Muscle of leg (tissue), 11 donors: ENCODE results near the gene LPP. TPM values are rescaled to one million over a fixed set of nuclear protein-coding genes. Genes with fewer than 3 reads are reported as not detected.

ENCODE experiments used
- DNase-seq: peaks from one replicate; pipeline ENCODE4 v3.0.0; 2013
- H3K27ac ChIP-seq: one replicate; pipeline ENCODE4 v1.5.1; 2013; ENCODE audit warnings: mild to moderate bottlenecking, low read length, control low read depth
- H3K27me3 ChIP-seq: one replicate; pipeline ENCODE4 v1.6.1; 2013; ENCODE audit warnings: low read length; ENCODE audit not compliant: control insufficient read depth, insufficient read depth
- H3K36me3 ChIP-seq: one replicate; pipeline ENCODE4 v1.6.1; 2013; ENCODE audit warnings: low read length; ENCODE audit not compliant: control insufficient read depth, insufficient read depth
- H3K4me1 ChIP-seq: one replicate; pipeline ENCODE4 v1.6.1; 2013; ENCODE audit warnings: low read length; ENCODE audit not compliant: control insufficient read depth, insufficient read depth
- H3K4me3 ChIP-seq: one replicate; pipeline ENCODE4 v1.5.1; 2013; ENCODE audit warnings: low read length, control low read depth
- H3K9me3 ChIP-seq: replicated peaks from 2 replicates; pipeline ENCODE4 v1.6.1; 2013; ENCODE audit warnings: low read depth, low read length; ENCODE audit not compliant: control insufficient read depth
- WGBS: methylation state at CpG from one replicate; pipeline ENCODE4 v1.1.5; 2013; ENCODE audit warnings: missing lambda C conversion rate; ENCODE audit not compliant: insufficient coverage; 5-methylcytosine and 5-hydroxymethylcytosine counted together
- polyA plus RNA-seq, 8 donors: library from polyadenylated mRNA; unstranded; fragments of 120-200 nt; gene quantifications; one replicate each; pipeline versions ENCODE4 v1.2.1 to v1.2.3, GENCODE V29; 2013; ENCODE audit warnings: inconsistent platforms in 1 of 8, low replicate concordance in 1 of 8; ENCODE audit not compliant: insufficient read length in 8 of 8, insufficient read depth in 1 of 8
- total RNA-seq: library from RNA; stranded (reverse); fragments of 120-200 nt; gene quantifications from one replicate; pipeline ENCODE4 v1.2.4, GENCODE V29; 2013

LPP gene
- total and polyA plus RNA-seq, 9 donors = 8.9 to 24.3 (median 13.5) TPM

GRCh38 chr3:188524052-188524451 is 370.1 kb downstream of the LPP start:
- no peak overlapping the region for H3K27ac ChIP-seq
- WGBS = 0% methylated on average over 1 of the region's 3 CpGs

GRCh38 chr3:188526057-188526456 is 372.1 kb downstream of the LPP start:
- H3K36me3 ChIP-seq = peaks cover 9% of the 10 kb centered on the region
- H3K27ac ChIP-seq = no peak overlapping the region
- no peaks in the 10 kb centered on the region for H3K9me3 ChIP-seq
- no peaks in the 10 kb centered on the region for H3K27me3 ChIP-seq
- no peak for DNase-seq
- no peaks in the 10 kb centered on the region for H3K4me1 ChIP-seq
- no peak overlapping the region for H3K4me3 ChIP-seq
- WGBS = 91% methylated on average over 2 of the region's 5 CpGs

More at GRCh38 chr3:188524052-188524451, 370.1 kb downstream of the LPP start:
- Histone ChIP-seq H3K27me3 (no peaks in the 10 kb centered on the region), H3K4me1 (no peaks in the 10 kb centered on the region), H3K4me3 (no peak overlapping the region), H3K9me3 (no peaks in the 10 kb centered on the region), H3K36me3 (peaks cover 9% of the 10 kb centered on the region)
- no peak for DNase-seq

GRCh38 chr3:188527389-188527788 is 373.4 kb downstream of the LPP start:
- no CpG with 5 or more reads among the region's 2 CpGs for WGBS
- peaks cover 9% of the 10 kb centered on the region for H3K36me3 ChIP-seq

GRCh38 chr3:188528396-188528795 is 374.4 kb downstream of the LPP start:
- no peaks in the 10 kb centered on the region for H3K4me1 ChIP-seq
- no peak for DNase-seq
- peaks cover 9% of the 10 kb centered on the region for H3K36me3 ChIP-seq
- no peaks in the 10 kb centered on the region for H3K27me3 ChIP-seq
- 67% methylated on average over 1 of the region's 3 CpGs for WGBS
- H3K27ac ChIP-seq = no peak overlapping the region
- no peak overlapping the region for H3K4me3 ChIP-seq
- H3K9me3 ChIP-seq = no peaks in the 10 kb centered on the region

More at GRCh38 chr3:188527389-188527788, 373.4 kb downstream of the LPP start:
- Histone ChIP-seq H3K4me1 (no peaks in the 10 kb centered on the region), H3K27ac (no peak overlapping the region), H3K27me3 (no peaks in the 10 kb centered on the region), H3K4me3 (no peak overlapping the region), H3K9me3 (no peaks in the 10 kb centered on the region)
- DNase-seq = no peak

- H3K4me1 ChIP-seq = no peaks in the 10 kb centered on the region
- WGBS = no CpG with 5 or more reads among the region's 3 CpGs
These were observed 375.3 kb downstream of the LPP start for GRCh38 chr3:188529228-188529627.

GRCh38 chr3:188530226-188530625 is 376.3 kb downstream of the LPP start:
- Histone ChIP-seq H3K27me3 (no peaks in the 10 kb centered on the region), H3K9me3 (no peaks in the 10 kb centered on the region), H3K4me1 (no peaks in the 10 kb centered on the region), H3K4me3 (no peak overlapping the region), H3K36me3 (peaks cover 6% of the 10 kb centered on the region), H3K27ac (no peak overlapping the region)
- DNase-seq = peak; percentile 58
- WGBS = no CpG with 5 or more reads among the region's 2 CpGs

More at GRCh38 chr3:188529228-188529627, 375.3 kb downstream of the LPP start:
- Histone ChIP-seq H3K27me3 (no peaks in the 10 kb centered on the region), H3K36me3 (peaks cover 6% of the 10 kb centered on the region), H3K27ac (no peak overlapping the region), H3K9me3 (no peaks in the 10 kb centered on the region), H3K4me3 (no peak overlapping the region)
- DNase-seq = no peak

GRCh38 chr3:188531210-188531609 is 377.3 kb downstream of the LPP start:
- Histone ChIP-seq H3K27me3 (no peaks in the 10 kb centered on the region), H3K9me3 (no peaks in the 10 kb centered on the region), H3K36me3 (peaks cover 2% of the 10 kb centered on the region), H3K4me1 (no peaks in the 10 kb centered on the region), H3K4me3 (no peak overlapping the region), H3K27ac (no peak overlapping the region)
- DNase-seq = no peak

GRCh38 chr3:188533172-188533571 is 379.2 kb downstream of the LPP start:
- no peak for DNase-seq
- Histone ChIP-seq H3K4me3 (no peak overlapping the region), H3K27ac (no peak overlapping the region), H3K4me1 (no peaks in the 10 kb centered on the region), H3K36me3 (no peaks in the 10 kb centered on the region), H3K9me3 (no peaks in the 10 kb centered on the region), H3K27me3 (no peaks in the 10 kb centered on the region)
- no CpG with 5 or more reads among the region's 1 CpG for whole genome bisulfite sequencing

GRCh38 chr3:188533612-188534357 is 379.8 kb downstream of the LPP start:
- no peak overlapping the region for H3K27ac ChIP-seq
- H3K4me1 ChIP-seq = no peaks in the 10 kb centered on the region
- no peak overlapping the region for H3K4me3 ChIP-seq
- H3K36me3 ChIP-seq = no peaks in the 10 kb centered on the region
- no peaks in the 10 kb centered on the region for H3K9me3 ChIP-seq
- no peaks in the 10 kb centered on the region for H3K27me3 ChIP-seq
- WGBS = no CpG with 5 or more reads among the region's 4 CpGs
- DNase-seq = no peak

GRCh38 chr3:188534633-188535032 is 380.7 kb downstream of the LPP start:
- DNase-seq = no peak
- no CpG with 5 or more reads among the region's 1 CpG for WGBS
- no peaks in the 10 kb centered on the region for H3K9me3 ChIP-seq
- no peaks in the 10 kb centered on the region for H3K27me3 ChIP-seq
- no peak overlapping the region for H3K4me3 ChIP-seq
- no peaks in the 10 kb centered on the region for H3K4me1 ChIP-seq
- H3K27ac ChIP-seq = no peak overlapping the region
- H3K36me3 ChIP-seq = no peaks in the 10 kb centered on the region

GRCh38 chr3:188537606-188538005 is 383.6 kb downstream of the LPP start:
- Histone ChIP-seq H3K27me3 (no peaks in the 10 kb centered on the region), H3K4me3 (no peak overlapping the region), H3K36me3 (no peaks in the 10 kb centered on the region), H3K4me1 (no peaks in the 10 kb centered on the region), H3K27ac (no peak overlapping the region), H3K9me3 (no peaks in the 10 kb centered on the region)
- no CpG with 5 or more reads among the region's 3 CpGs for WGBS
- no peak for DNase-seq
